AG04450 (cell line): Measurements from ENCODE around the gene STK32C. TPM values are rescaled to one million over a fixed set of nuclear protein-coding genes. Genes with fewer than 3 reads are reported as not detected.

ENCODE experiments used
- CTCF ChIA-PET: fragments of 300-600, 350-600 bp; formaldehyde crosslinking; extraction: SDS; loops from one replicate; lab custom pipeline; 2022; ENCODE audit warnings: antibody characterized with exemption, inconsistent platforms; lab: Charles Lee
- POLR2A ChIA-PET: fragments of 350-600 bp; formaldehyde crosslinking; extraction: SDS; loops from one replicate; lab custom pipeline; 2021; ENCODE audit warnings: antibody characterized with exemption, inconsistent platforms; lab: Yijun Ruan, JAX
- DNase-seq: peaks from one replicate; pipeline ENCODE4 v3.0.0-alpha.2; 2011; ENCODE audit warnings: low read depth, low spot score
- H3K27ac ChIP-seq: one replicate; pipeline ENCODE4 v1.5.1; 2012; ENCODE audit warnings: low read depth, low read length, control low read depth
- H3K27me3 ChIP-seq: one replicate; pipeline ENCODE4 v1.6.0; 2012; ENCODE audit warnings: low read length; ENCODE audit not compliant: control insufficient read depth, insufficient read depth
- H3K4me3 ChIP-seq: 2 replicates; pipeline ENCODE4 v1.5.1; 2011; ENCODE audit warnings: mild to moderate bottlenecking, low read depth, low read length, control low read depth
- H3K9me3 ChIP-seq: 2 replicates; pipeline ENCODE4 v1.5.1; 2012; ENCODE audit warnings: low read length; ENCODE audit not compliant: control insufficient read depth, insufficient read depth
- CTCF ChIP-seq: IDR thresholded peaks from 2 replicates; pipeline ENCODE4 v1.5.1; 2011; ENCODE audit warnings: low read depth, low read length, control low read depth, inconsistent platforms
- polyA plus RNA-seq: library from polyadenylated mRNA; depleted of rRNA; stranded (reverse); fragments of >200 nt; gene quantifications from 2 replicates; pipeline ENCODE4 v1.2.3, GENCODE V29; 2011

Gene STK32C
- polyA plus RNA-seq, 1 experiment: 5.3 TPM

DNA sequence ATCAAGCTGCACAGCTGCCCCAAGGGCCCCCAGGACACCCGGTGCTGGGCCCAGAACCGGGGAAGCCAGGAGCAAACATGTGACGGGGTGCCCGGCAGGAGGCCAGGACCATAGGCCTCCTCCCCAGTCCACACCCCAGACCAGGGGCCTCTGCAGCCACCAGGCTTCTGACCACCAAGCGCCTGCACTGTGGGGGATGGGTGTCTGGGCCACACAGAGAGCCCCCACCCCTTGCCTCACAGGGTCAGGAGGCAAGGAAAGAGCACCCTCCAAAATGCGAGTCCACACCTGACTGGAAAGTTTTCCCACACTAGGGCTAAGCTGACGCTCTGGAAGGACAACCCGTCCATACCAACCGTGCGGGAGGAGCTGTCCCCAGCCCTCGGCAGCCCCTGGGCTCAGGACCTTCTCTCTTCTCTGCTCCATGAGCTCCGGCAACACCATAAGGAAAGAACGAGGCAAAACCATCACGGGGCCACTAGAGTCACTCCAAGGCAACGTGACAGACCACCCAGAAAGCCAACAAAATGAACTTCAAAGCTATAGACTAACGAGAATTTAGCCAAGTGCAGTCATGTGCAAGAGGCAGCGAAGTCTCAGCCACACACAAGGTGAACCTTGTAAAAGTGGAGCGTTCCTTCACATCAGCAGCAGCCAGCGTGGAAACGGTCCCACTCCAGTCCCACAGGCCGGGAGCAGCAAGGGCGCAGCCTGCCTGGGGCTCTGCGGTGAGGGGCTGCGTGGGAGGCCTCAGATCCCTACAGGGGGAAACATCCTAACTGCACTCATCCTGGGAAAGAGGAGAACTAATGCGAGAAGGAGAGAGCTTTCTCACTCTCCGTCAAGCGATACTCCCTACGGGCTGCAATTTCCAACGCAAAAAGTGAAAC, 5.1 kb downstream of the STK32C start:
- no peak overlapping the region for H3K27ac ChIP-seq
- TF ChIP-seq CTCF: no peak
- H3K9me3 ChIP-seq: peaks cover 11% of the 10 kb centered on the region
- ChIA-PET POLR2A (no interaction called here), CTCF (no interaction called here)
- H3K27me3 ChIP-seq: peaks cover 37% of the 10 kb centered on the region
- DNase-seq: no peak
- H3K4me3 ChIP-seq: no peak overlapping the region

DNA sequence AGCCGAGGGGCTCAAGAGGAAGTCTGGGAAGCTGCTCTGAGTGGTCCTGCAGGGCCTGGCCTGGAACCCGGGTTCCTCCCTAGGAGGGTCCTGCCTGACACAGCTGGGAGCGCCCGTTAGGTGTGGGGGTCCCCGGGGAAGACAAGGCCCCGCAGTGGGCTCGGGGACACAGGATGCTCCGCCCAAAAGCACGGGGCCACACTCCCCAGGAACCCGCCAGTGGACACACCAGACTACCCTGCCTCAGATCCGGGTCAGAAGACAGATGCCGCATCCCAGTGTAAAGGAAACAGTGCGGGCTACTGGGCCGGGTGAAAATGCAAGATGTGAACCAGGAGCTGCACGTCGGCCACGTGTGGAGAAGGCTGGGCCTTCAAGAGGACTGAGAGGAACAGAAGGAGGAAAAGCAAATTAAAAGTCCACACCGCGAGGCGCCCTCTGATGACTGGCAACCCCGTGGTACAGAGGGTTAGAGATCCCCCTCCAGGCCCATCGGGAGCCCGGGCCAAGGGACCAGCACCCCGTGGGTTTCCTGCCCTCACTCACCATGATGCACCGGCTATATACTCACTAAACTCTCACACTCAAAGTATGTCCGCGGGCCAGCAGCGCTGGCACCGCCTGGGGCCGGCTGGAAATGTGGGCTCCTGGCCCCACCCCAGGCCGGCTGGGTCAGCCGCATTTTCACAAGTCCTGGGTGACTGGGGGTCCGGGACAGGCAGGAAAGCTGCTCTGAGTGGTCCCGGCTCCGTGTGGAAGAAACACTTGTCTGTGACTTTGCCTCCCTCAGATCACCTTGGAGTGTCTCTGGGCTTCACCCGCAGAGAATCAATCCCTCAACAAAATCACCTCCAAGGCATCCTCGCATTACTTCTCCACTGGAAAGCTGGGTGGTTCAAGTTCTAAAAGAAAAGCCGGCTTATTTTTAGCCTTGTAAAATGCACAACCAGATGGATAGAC, 6.1 kb downstream of the STK32C start:
- DNase-seq: no peak
- no peak for TF ChIP-seq CTCF
- Histone ChIP-seq H3K27me3 (peaks cover 36% of the 10 kb centered on the region), H3K4me3 (no peak overlapping the region), H3K9me3 (peaks cover 11% of the 10 kb centered on the region), H3K27ac (no peak overlapping the region)
- POLR2A ChIA-PET: no interaction called here
- CTCF ChIA-PET: no interaction called here

- TF ChIP-seq CTCF: no peak
- POLR2A ChIA-PET: no interaction called here
- no peak overlapping the region for H3K27ac ChIP-seq
- no peak overlapping the region for H3K4me3 ChIP-seq
- DNase-seq: no peak
- CTCF ChIA-PET: no interaction called here
- peaks cover 29% of the 10 kb centered on the region for H3K27me3 ChIP-seq
- H3K9me3 ChIP-seq: peaks cover 2% of the 10 kb centered on the region
Measured at GRCh38 chr10:132300582-132300981, 7.2 kb downstream of the STK32C start.

GRCh38 chr10:132299371-132300336, 8.1 kb downstream of the STK32C start:
- CTCF ChIA-PET: no interaction called here
- POLR2A ChIA-PET: no interaction called here
- Histone ChIP-seq H3K27me3 (peaks cover 28% of the 10 kb centered on the region), H3K9me3 (no peaks in the 10 kb centered on the region; the same call in 1 of the 2 replicates), H3K4me3 (no peak overlapping the region), H3K27ac (no peak overlapping the region)
- TF ChIP-seq CTCF: no peak
- DNase-seq: no peak
